Fibroblast of villous mesenchyme (primary cell): ENCODE measurements around the gene FMN1. TPM values are rescaled to one million over a fixed set of nuclear protein-coding genes. Genes with fewer than 3 reads are reported as not detected.

ENCODE experiments used
- DNase-seq: peaks from one replicate; pipeline ENCODE4 v3.0.0-alpha.2; 2010; ENCODE audit warnings: low read depth
- H3K4me3 ChIP-seq: 2 replicates; pipeline ENCODE4 v1.5.1; 2011; ENCODE audit warnings: low read depth, mild to moderate bottlenecking, low read length
- total RNA-seq: library from RNA; depleted of rRNA; stranded (reverse); fragments of >200 nt; gene quantifications from 2 replicates; pipeline ENCODE4 v1.2.3, GENCODE V29; 2012
- TF ChIP-seq, protein P1 (sequence below): IDR thresholded peaks from 2 replicates; pipeline ENCODE4 v1.5.1; 2012; ENCODE audit warnings: low read depth, mild to moderate bottlenecking, low read length; ENCODE audit not compliant: insufficient read depth

FMN1 gene
- total RNA-seq, 1 donor = 8.6 TPM

- DNase-seq = no peak
- TF ChIP-seq, protein P1, sequence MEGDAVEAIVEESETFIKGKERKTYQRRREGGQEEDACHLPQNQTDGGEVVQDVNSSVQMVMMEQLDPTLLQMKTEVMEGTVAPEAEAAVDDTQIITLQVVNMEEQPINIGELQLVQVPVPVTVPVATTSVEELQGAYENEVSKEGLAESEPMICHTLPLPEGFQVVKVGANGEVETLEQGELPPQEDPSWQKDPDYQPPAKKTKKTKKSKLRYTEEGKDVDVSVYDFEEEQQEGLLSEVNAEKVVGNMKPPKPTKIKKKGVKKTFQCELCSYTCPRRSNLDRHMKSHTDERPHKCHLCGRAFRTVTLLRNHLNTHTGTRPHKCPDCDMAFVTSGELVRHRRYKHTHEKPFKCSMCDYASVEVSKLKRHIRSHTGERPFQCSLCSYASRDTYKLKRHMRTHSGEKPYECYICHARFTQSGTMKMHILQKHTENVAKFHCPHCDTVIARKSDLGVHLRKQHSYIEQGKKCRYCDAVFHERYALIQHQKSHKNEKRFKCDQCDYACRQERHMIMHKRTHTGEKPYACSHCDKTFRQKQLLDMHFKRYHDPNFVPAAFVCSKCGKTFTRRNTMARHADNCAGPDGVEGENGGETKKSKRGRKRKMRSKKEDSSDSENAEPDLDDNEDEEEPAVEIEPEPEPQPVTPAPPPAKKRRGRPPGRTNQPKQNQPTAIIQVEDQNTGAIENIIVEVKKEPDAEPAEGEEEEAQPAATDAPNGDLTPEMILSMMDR = no peak
- H3K4me3 ChIP-seq = no peak overlapping the region
These were observed 455.8 kb downstream of the FMN1 start for GRCh38 chr15:32738666-32739065.

DNA sequence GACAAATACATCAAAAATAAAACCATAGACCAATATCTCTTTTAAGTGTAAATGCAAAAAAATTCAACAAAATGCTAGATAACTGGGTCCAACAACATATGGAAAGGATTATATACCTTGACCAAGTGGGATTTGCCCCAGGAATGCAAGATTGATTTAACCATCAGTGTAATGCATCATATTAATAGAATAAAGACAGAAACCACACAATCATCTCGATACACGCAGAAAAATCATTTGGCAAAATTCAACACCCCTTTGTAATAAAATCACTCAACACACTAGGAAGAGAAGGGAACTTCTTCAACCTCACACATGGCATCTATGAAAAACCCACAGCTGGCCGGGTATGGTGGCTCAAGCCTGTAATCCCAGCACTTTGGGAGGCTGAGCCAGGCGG lies 457.2 kb downstream of the FMN1 start:
- TF ChIP-seq, protein P1 = no peak
- no peak for DNase-seq
- no peak overlapping the region for H3K4me3 ChIP-seq

DNA sequence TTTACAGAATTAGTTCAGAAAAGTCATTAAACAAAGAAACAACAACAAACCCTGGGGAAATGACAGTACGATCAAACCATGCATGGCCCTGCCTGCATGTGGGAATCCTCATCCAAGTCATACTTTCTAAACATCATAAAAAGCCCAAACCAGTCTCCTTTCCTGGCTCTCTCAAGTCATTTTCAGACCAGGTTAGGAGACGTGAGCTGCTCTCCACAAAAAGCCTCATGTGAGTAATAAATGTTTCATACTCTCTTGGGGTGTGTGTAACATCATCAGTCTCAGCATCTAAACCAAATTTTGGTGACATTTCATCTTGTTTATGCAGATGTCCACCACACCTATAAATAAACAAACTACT lies 457.8 kb downstream of the FMN1 start:
- TF ChIP-seq, protein P1 = no peak
- peak; percentile 36 for DNase-seq
- no peak overlapping the region for H3K4me3 ChIP-seq

- no peak overlapping the region for H3K4me3 ChIP-seq
- DNase-seq = no peak
- TF ChIP-seq, protein P1 = no peak
These were observed 458.4 kb downstream of the FMN1 start for GRCh38 chr15:32735989-32736700.

DNA sequence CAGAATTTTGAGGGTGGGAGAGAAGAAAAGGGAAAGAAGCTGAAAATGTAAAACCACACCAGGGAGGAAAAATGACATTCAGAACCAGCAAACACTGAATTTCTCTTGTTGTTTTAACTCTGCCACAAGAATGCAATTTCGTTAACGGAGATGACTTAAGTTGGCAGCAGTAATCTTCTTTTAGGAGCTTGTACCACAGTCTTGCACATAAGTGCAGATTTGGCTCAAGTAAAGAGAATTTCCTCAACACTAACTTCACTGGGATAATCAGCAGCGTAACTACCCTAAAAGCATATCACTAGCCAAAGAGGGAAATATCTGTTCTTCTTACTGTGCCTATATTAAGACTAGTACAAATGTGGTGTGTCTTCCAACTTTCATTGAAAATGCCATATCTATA lies 461.2 kb downstream of the FMN1 start:
- TF ChIP-seq, protein P1 = no peak
- no peak for DNase-seq
- no peak overlapping the region for H3K4me3 ChIP-seq

DNA sequence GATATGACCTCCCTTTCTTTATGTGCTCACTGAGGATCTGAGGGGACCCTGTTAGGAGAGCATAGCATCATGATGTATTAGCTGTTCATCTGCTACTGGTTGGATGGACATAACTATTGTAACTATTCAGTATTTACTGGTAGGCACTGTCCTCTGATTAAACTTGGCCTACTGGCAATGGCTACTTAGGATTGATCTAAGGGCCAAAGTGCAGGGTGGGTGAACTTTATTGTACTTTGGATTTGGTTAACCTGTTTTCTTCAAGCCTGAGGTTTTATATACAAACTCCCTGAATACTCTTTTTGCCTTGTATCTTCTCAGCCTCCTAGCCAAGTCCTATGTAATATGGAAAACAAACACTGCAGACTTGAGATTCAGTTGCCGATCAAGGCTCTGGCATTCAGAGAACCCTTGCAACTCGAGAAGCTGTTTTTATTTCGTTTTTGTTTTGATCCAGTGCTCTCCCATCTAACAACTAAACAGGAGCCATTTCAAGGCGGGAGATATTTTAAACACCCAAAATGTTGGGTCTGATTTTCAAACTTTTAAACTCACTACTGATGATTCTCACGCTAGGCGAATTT lies 461.8 kb downstream of the FMN1 start:
- TF ChIP-seq, protein P1 = no peak
- no peak overlapping the region for H3K4me3 ChIP-seq
- DNase-seq = no peak
